ENCODE results near the gene GUCA1C.

GUCA1C gene

GRCh38 chr3:108951820-108952501, 1.7 kb downstream of the GUCA1C start:
- Histone ChIP-seq H3K36me3 (ENCODE audit: control insufficient read depth in 5 of 5, insufficient read depth in 5 of 5, low read length in 5 of 5) (no peaks in the 10 kb centered on the region), H3K27me3 (ENCODE audit: control insufficient read depth in 5 of 5, insufficient read depth in 4 of 5, low read length in 5 of 5) (no peaks in the 10 kb centered on the region), H3K9me3 (ENCODE audit: control insufficient read depth in 5 of 5, low read length in 5 of 5) (no peaks in the 10 kb centered on the region), H3K4me1 (ENCODE audit: control insufficient read depth in 5 of 5, insufficient read depth in 5 of 5, low read length in 5 of 5) (no peaks in the 10 kb centered on the region), H3K27ac (ENCODE audit: low read depth, low read length) (no peak overlapping the region), H3K4me3 (ENCODE audit: low read depth in 1 of 5, low read length in 5 of 5) (no peak overlapping the region), H3K9ac (ENCODE audit: low read length in 5 of 5) (no peak overlapping the region)

- peaks cover 0 to 4% (median 0%) of the 10 kb centered on the region in 5 donors for H3K27me3 ChIP-seq (ENCODE audit: control insufficient read depth in 5 of 5, insufficient read depth in 4 of 5, low read length in 5 of 5)
- no peaks in the 10 kb centered on the region for H3K36me3 ChIP-seq (ENCODE audit: control insufficient read depth in 5 of 5, insufficient read depth in 5 of 5, low read length in 5 of 5)
- H3K9me3 ChIP-seq (ENCODE audit: control insufficient read depth in 5 of 5, low read length in 5 of 5) = peaks cover 0 to 3% (median 0%) of the 10 kb centered on the region in 5 donors
- H3K4me1 ChIP-seq (ENCODE audit: control insufficient read depth in 5 of 5, insufficient read depth in 5 of 5, low read length in 5 of 5) = no peaks in the 10 kb centered on the region
- H3K27ac ChIP-seq (ENCODE audit: low read depth, low read length) = no peak overlapping the region
- no peak overlapping the region for H3K9ac ChIP-seq (ENCODE audit: low read length in 5 of 5)
- no peak overlapping the region for H3K4me3 ChIP-seq (ENCODE audit: low read depth in 1 of 5, low read length in 5 of 5)
Measured at GRCh38 chr3:108947855-108948254, 5.8 kb downstream of the GUCA1C start.

GRCh38 chr3:108946292-108947285, 7.1 kb downstream of the GUCA1C start:
- Histone ChIP-seq H3K9me3 (ENCODE audit: control insufficient read depth in 5 of 5, low read length in 5 of 5) (peaks cover 0 to 3% (median 0%) of the 10 kb centered on the region in 5 donors), H3K27ac (ENCODE audit: low read depth, low read length) (no peak overlapping the region), H3K36me3 (ENCODE audit: control insufficient read depth in 5 of 5, insufficient read depth in 5 of 5, low read length in 5 of 5) (no peaks in the 10 kb centered on the region), H3K4me3 (ENCODE audit: low read depth in 1 of 5, low read length in 5 of 5) (no peak overlapping the region), H3K4me1 (ENCODE audit: control insufficient read depth in 5 of 5, insufficient read depth in 5 of 5, low read length in 5 of 5) (no peaks in the 10 kb centered on the region), H3K9ac (ENCODE audit: low read length in 5 of 5) (no peak overlapping the region), H3K27me3 (ENCODE audit: control insufficient read depth in 5 of 5, insufficient read depth in 4 of 5, low read length in 5 of 5) (peaks cover 0 to 4% (median 0%) of the 10 kb centered on the region in 5 donors)

GRCh38 chr3:108940568-108941263, 13.0 kb downstream of the GUCA1C start:
- H3K4me1 ChIP-seq (ENCODE audit: control insufficient read depth in 5 of 5, insufficient read depth in 5 of 5, low read length in 5 of 5) = no peaks in the 10 kb centered on the region
- no peak overlapping the region for H3K4me3 ChIP-seq (ENCODE audit: low read depth in 1 of 5, low read length in 5 of 5)
- no peak overlapping the region for H3K27ac ChIP-seq (ENCODE audit: low read depth, low read length)
- no peak overlapping the region for H3K9ac ChIP-seq (ENCODE audit: low read length in 5 of 5)
- no peaks in the 10 kb centered on the region for H3K36me3 ChIP-seq (ENCODE audit: control insufficient read depth in 5 of 5, insufficient read depth in 5 of 5, low read length in 5 of 5)
- H3K27me3 ChIP-seq (ENCODE audit: control insufficient read depth in 5 of 5, insufficient read depth in 4 of 5, low read length in 5 of 5) = peaks cover 0 to 4% (median 0%) of the 10 kb centered on the region in 5 donors
- peaks cover 0 to 3% (median 0%) of the 10 kb centered on the region in 5 donors for H3K9me3 ChIP-seq (ENCODE audit: control insufficient read depth in 5 of 5, low read length in 5 of 5)

- no peaks in the 10 kb centered on the region for H3K4me1 ChIP-seq (ENCODE audit: control insufficient read depth in 5 of 5, insufficient read depth in 5 of 5, low read length in 5 of 5)
- peaks cover 0 to 4% (median 0%) of the 10 kb centered on the region in 5 donors for H3K27me3 ChIP-seq (ENCODE audit: control insufficient read depth in 5 of 5, insufficient read depth in 4 of 5, low read length in 5 of 5)
- H3K27ac ChIP-seq (ENCODE audit: low read depth, low read length) = no peak overlapping the region
- H3K9ac ChIP-seq (ENCODE audit: low read length in 5 of 5) = no peak overlapping the region
- H3K4me3 ChIP-seq (ENCODE audit: low read depth in 1 of 5, low read length in 5 of 5) = no peak overlapping the region
- H3K36me3 ChIP-seq (ENCODE audit: control insufficient read depth in 5 of 5, insufficient read depth in 5 of 5, low read length in 5 of 5) = no peaks in the 10 kb centered on the region
- peaks cover 0 to 3% (median 0%) of the 10 kb centered on the region in 5 donors for H3K9me3 ChIP-seq (ENCODE audit: control insufficient read depth in 5 of 5, low read length in 5 of 5)
Measured at GRCh38 chr3:108940166-108940565, 13.5 kb downstream of the GUCA1C start.

- Histone ChIP-seq H3K36me3 (ENCODE audit: control insufficient read depth in 5 of 5, insufficient read depth in 5 of 5, low read length in 5 of 5) (no peaks in the 10 kb centered on the region), H3K27me3 (ENCODE audit: control insufficient read depth in 5 of 5, insufficient read depth in 4 of 5, low read length in 5 of 5) (no peaks in the 10 kb centered on the region), H3K4me1 (ENCODE audit: control insufficient read depth in 5 of 5, insufficient read depth in 5 of 5, low read length in 5 of 5) (no peaks in the 10 kb centered on the region), H3K9ac (ENCODE audit: low read length in 5 of 5) (no peak overlapping the region), H3K9me3 (ENCODE audit: control insufficient read depth in 5 of 5, low read length in 5 of 5) (no peaks in the 10 kb centered on the region), H3K27ac (ENCODE audit: low read depth, low read length) (no peak overlapping the region), H3K4me3 (ENCODE audit: low read depth in 1 of 5, low read length in 5 of 5) (no peak overlapping the region)
Measured at GRCh38 chr3:108936924-108937689, 16.6 kb downstream of the GUCA1C start.

- Histone ChIP-seq H3K36me3 (ENCODE audit: control insufficient read depth in 5 of 5, insufficient read depth in 5 of 5, low read length in 5 of 5) (no peaks in the 10 kb centered on the region), H3K27ac (ENCODE audit: low read depth, low read length) (no peak overlapping the region), H3K4me3 (ENCODE audit: low read depth in 1 of 5, low read length in 5 of 5) (no peak overlapping the region), H3K4me1 (ENCODE audit: control insufficient read depth in 5 of 5, insufficient read depth in 5 of 5, low read length in 5 of 5) (no peaks in the 10 kb centered on the region), H3K9ac (ENCODE audit: low read length in 5 of 5) (no peak overlapping the region), H3K27me3 (ENCODE audit: control insufficient read depth in 5 of 5, insufficient read depth in 4 of 5, low read length in 5 of 5) (no peaks in the 10 kb centered on the region), H3K9me3 (ENCODE audit: control insufficient read depth in 5 of 5, low read length in 5 of 5) (no peaks in the 10 kb centered on the region)
Measured at GRCh38 chr3:108931035-108931434, 22.6 kb downstream of the GUCA1C start.

- H3K36me3 ChIP-seq (ENCODE audit: control insufficient read depth in 5 of 5, insufficient read depth in 5 of 5, low read length in 5 of 5) = no peaks in the 10 kb centered on the region
- H3K9me3 ChIP-seq (ENCODE audit: control insufficient read depth in 5 of 5, low read length in 5 of 5) = no peaks in the 10 kb centered on the region
- H3K4me3 ChIP-seq (ENCODE audit: low read depth in 1 of 5, low read length in 5 of 5) = no peak overlapping the region
- no peaks in the 10 kb centered on the region for H3K4me1 ChIP-seq (ENCODE audit: control insufficient read depth in 5 of 5, insufficient read depth in 5 of 5, low read length in 5 of 5)
- H3K9ac ChIP-seq (ENCODE audit: low read length in 5 of 5) = no peak overlapping the region
- H3K27me3 ChIP-seq (ENCODE audit: control insufficient read depth in 5 of 5, insufficient read depth in 4 of 5, low read length in 5 of 5) = peaks cover 0 to 2% (median 0%) of the 10 kb centered on the region in 5 donors
- no peak overlapping the region for H3K27ac ChIP-seq (ENCODE audit: low read depth, low read length)
Measured at GRCh38 chr3:108918866-108919265, 34.8 kb downstream of the GUCA1C start.

GRCh38 chr3:108914774-108915641, 38.7 kb downstream of the GUCA1C start:
- Histone ChIP-seq H3K36me3 (ENCODE audit: control insufficient read depth in 5 of 5, insufficient read depth in 5 of 5, low read length in 5 of 5) (no peaks in the 10 kb centered on the region), H3K4me1 (ENCODE audit: control insufficient read depth in 5 of 5, insufficient read depth in 5 of 5, low read length in 5 of 5) (no peaks in the 10 kb centered on the region), H3K9ac (ENCODE audit: low read length in 5 of 5) (no peak overlapping the region), H3K27me3 (ENCODE audit: control insufficient read depth in 5 of 5, insufficient read depth in 4 of 5, low read length in 5 of 5) (peaks cover 0 to 2% (median 0%) of the 10 kb centered on the region in 5 donors), H3K9me3 (ENCODE audit: control insufficient read depth in 5 of 5, low read length in 5 of 5) (no peaks in the 10 kb centered on the region), H3K4me3 (ENCODE audit: low read depth in 1 of 5, low read length in 5 of 5) (no peak overlapping the region), H3K27ac (ENCODE audit: low read depth, low read length) (no peak overlapping the region)
